ENCODE results near the gene UROC1.

UROC1 gene

GRCh38 chr3:126516152-126516935 is 1.2 kb downstream of the UROC1 start:
- Histone ChIP-seq H2BK5ac (ENCODE audit: low read depth, low read length, poor library complexity) (no peak overlapping the region), H2AK5ac (ENCODE audit: low read length) (no peak overlapping the region), H3K4me1 (ENCODE audit: control insufficient read depth in 1 of 2, insufficient read depth in 2 of 2, low read length in 2 of 2) (no peaks in the 10 kb centered on the region), H3K23ac (ENCODE audit: low read length) (no peak overlapping the region), H3K9me3 (ENCODE audit: insufficient read depth, low read depth, low read length) (peaks cover 8% of the 10 kb centered on the region), H3K36me3 (ENCODE audit: control insufficient read depth in 1 of 2, insufficient read depth in 2 of 2, low read length in 2 of 2) (no peaks in the 10 kb centered on the region), H2BK120ac (ENCODE audit: insufficient read depth, low read length, poor library complexity) (no peak overlapping the region), H4K91ac (ENCODE audit: low read depth, low read length) (no peak overlapping the region), H3K79me2 (ENCODE audit: control insufficient read depth, insufficient read depth, low read length, poor library complexity) (no peaks in the 10 kb centered on the region), H3K4me2 (ENCODE audit: low read length) (no peak overlapping the region), H4K12ac (ENCODE audit: low read depth, low read length) (no peak overlapping the region), H3K4ac (ENCODE audit: low read depth, low read length) (no peak overlapping the region), H3K18ac (ENCODE audit: low read length) (no peak overlapping the region), H2BK12ac (ENCODE audit: low read length) (no peak overlapping the region), H4K8ac (ENCODE audit: low read depth, low read length) (no peak overlapping the region), H3K9ac (ENCODE audit: low read length) (no peak overlapping the region), H3K27ac (ENCODE audit: low read depth, low read length) (no peak overlapping the region), H3K79me1 (ENCODE audit: low read length) (no peaks in the 10 kb centered on the region), H2AFZ (ENCODE audit: insufficient read depth, low read length, poor library complexity) (no peak overlapping the region), H3K4me3 (ENCODE audit: low read depth, low read length) (no peak overlapping the region), H3K14ac (ENCODE audit: low read length) (no peak overlapping the region), H3K27me3 (ENCODE audit: insufficient read depth, low read length) (no peaks in the 10 kb centered on the region)
- WGBS (ENCODE audit: extremely low coverage, insufficient coverage, insufficient read length) = no CpG with 5 or more reads among the region's 6 CpGs
- no peak for DNase-seq

- Histone ChIP-seq H3K9me3 (ENCODE audit: insufficient read depth, low read depth, low read length) (peaks cover 8% of the 10 kb centered on the region), H2BK12ac (ENCODE audit: low read length) (no peak overlapping the region), H2BK5ac (ENCODE audit: low read depth, low read length, poor library complexity) (no peak overlapping the region), H2BK120ac (ENCODE audit: insufficient read depth, low read length, poor library complexity) (no peak overlapping the region), H2AK5ac (ENCODE audit: low read length) (no peak overlapping the region), H3K36me3 (ENCODE audit: control insufficient read depth in 1 of 2, insufficient read depth in 2 of 2, low read length in 2 of 2) (no peaks in the 10 kb centered on the region), H3K23ac (ENCODE audit: low read length) (no peak overlapping the region), H3K4me1 (ENCODE audit: control insufficient read depth in 1 of 2, insufficient read depth in 2 of 2, low read length in 2 of 2) (no peaks in the 10 kb centered on the region), H4K91ac (ENCODE audit: low read depth, low read length) (no peak overlapping the region), H3K27me3 (ENCODE audit: insufficient read depth, low read length) (no peaks in the 10 kb centered on the region), H3K9ac (ENCODE audit: low read length) (no peak overlapping the region), H4K8ac (ENCODE audit: low read depth, low read length) (no peak overlapping the region), H3K18ac (ENCODE audit: low read length) (no peak overlapping the region), H3K14ac (ENCODE audit: low read length) (no peak overlapping the region), H2AFZ (ENCODE audit: insufficient read depth, low read length, poor library complexity) (no peak overlapping the region), H3K4me2 (ENCODE audit: low read length) (no peak overlapping the region), H3K27ac (ENCODE audit: low read depth, low read length) (no peak overlapping the region), H3K79me2 (ENCODE audit: control insufficient read depth, insufficient read depth, low read length, poor library complexity) (no peaks in the 10 kb centered on the region), H3K4ac (ENCODE audit: low read depth, low read length) (no peak overlapping the region), H3K4me3 (ENCODE audit: low read depth, low read length) (no peak overlapping the region), H4K12ac (ENCODE audit: low read depth, low read length) (no peak overlapping the region), H3K79me1 (ENCODE audit: low read length) (no peaks in the 10 kb centered on the region)
- WGBS (ENCODE audit: extremely low coverage, insufficient coverage, insufficient read length) = no CpG with 5 or more reads among the region's 8 CpGs
- DNase-seq = no peak
Measured at GRCh38 chr3:126515066-126515706, 2.4 kb downstream of the UROC1 start.

GRCh38 chr3:126514161-126514560 is 3.4 kb downstream of the UROC1 start:
- H3K18ac ChIP-seq (ENCODE audit: low read length) = no peak overlapping the region
- H3K79me1 ChIP-seq (ENCODE audit: low read length) = no peaks in the 10 kb centered on the region
- H3K79me2 ChIP-seq (ENCODE audit: control insufficient read depth, insufficient read depth, low read length, poor library complexity) = no peaks in the 10 kb centered on the region
- no peaks in the 10 kb centered on the region for H3K4me1 ChIP-seq (ENCODE audit: control insufficient read depth in 1 of 2, insufficient read depth in 2 of 2, low read length in 2 of 2)
- no peak overlapping the region for H2AFZ ChIP-seq (ENCODE audit: insufficient read depth, low read length, poor library complexity)
- no peak overlapping the region for H3K4me2 ChIP-seq (ENCODE audit: low read length)
- H4K91ac ChIP-seq (ENCODE audit: low read depth, low read length) = no peak overlapping the region
- no peak overlapping the region for H3K9ac ChIP-seq (ENCODE audit: low read length)
- no peaks in the 10 kb centered on the region for H3K27me3 ChIP-seq (ENCODE audit: insufficient read depth, low read length)
- H2BK5ac ChIP-seq (ENCODE audit: low read depth, low read length, poor library complexity) = no peak overlapping the region
- no peak overlapping the region for H3K14ac ChIP-seq (ENCODE audit: low read length)
- H2AK5ac ChIP-seq (ENCODE audit: low read length) = no peak overlapping the region
- no peak overlapping the region for H3K4me3 ChIP-seq (ENCODE audit: low read depth, low read length)
- H3K23ac ChIP-seq (ENCODE audit: low read length) = no peak overlapping the region
- no peak overlapping the region for H3K27ac ChIP-seq (ENCODE audit: low read depth, low read length)
- H4K12ac ChIP-seq (ENCODE audit: low read depth, low read length) = no peak overlapping the region
- no peak overlapping the region for H2BK120ac ChIP-seq (ENCODE audit: insufficient read depth, low read length, poor library complexity)
- no CpG with 5 or more reads among the region's 11 CpGs for WGBS (ENCODE audit: extremely low coverage, insufficient coverage, insufficient read length)
- peaks cover 4% of the 10 kb centered on the region for H3K9me3 ChIP-seq (ENCODE audit: insufficient read depth, low read depth, low read length)
- no peak overlapping the region for H2BK12ac ChIP-seq (ENCODE audit: low read length)
- H4K8ac ChIP-seq (ENCODE audit: low read depth, low read length) = no peak overlapping the region
- DNase-seq = no peak
- no peak overlapping the region for H3K4ac ChIP-seq (ENCODE audit: low read depth, low read length)
- H3K36me3 ChIP-seq (ENCODE audit: control insufficient read depth in 1 of 2, insufficient read depth in 2 of 2, low read length in 2 of 2) = no peaks in the 10 kb centered on the region

GRCh38 chr3:126512916-126513650 is 4.5 kb downstream of the UROC1 start:
- no CpG with 5 or more reads among the region's 12 CpGs for WGBS (ENCODE audit: extremely low coverage, insufficient coverage, insufficient read length)
- Histone ChIP-seq H3K27ac (ENCODE audit: low read depth, low read length) (no peak overlapping the region), H2BK12ac (ENCODE audit: low read length) (no peak overlapping the region), H3K9ac (ENCODE audit: low read length) (no peak overlapping the region), H3K79me2 (ENCODE audit: control insufficient read depth, insufficient read depth, low read length, poor library complexity) (no peaks in the 10 kb centered on the region), H3K18ac (ENCODE audit: low read length) (no peak overlapping the region), H3K23ac (ENCODE audit: low read length) (no peak overlapping the region), H2AK5ac (ENCODE audit: low read length) (no peak overlapping the region), H3K36me3 (ENCODE audit: control insufficient read depth in 1 of 2, insufficient read depth in 2 of 2, low read length in 2 of 2) (no peaks in the 10 kb centered on the region), H4K91ac (ENCODE audit: low read depth, low read length) (no peak overlapping the region), H3K79me1 (ENCODE audit: low read length) (no peaks in the 10 kb centered on the region), H3K14ac (ENCODE audit: low read length) (no peak overlapping the region), H2AFZ (ENCODE audit: insufficient read depth, low read length, poor library complexity) (no peak overlapping the region), H3K27me3 (ENCODE audit: insufficient read depth, low read length) (no peaks in the 10 kb centered on the region), H2BK5ac (ENCODE audit: low read depth, low read length, poor library complexity) (no peak overlapping the region), H4K12ac (ENCODE audit: low read depth, low read length) (no peak overlapping the region), H3K9me3 (ENCODE audit: insufficient read depth, low read depth, low read length) (peaks cover 4% of the 10 kb centered on the region), H2BK120ac (ENCODE audit: insufficient read depth, low read length, poor library complexity) (no peak overlapping the region), H3K4ac (ENCODE audit: low read depth, low read length) (no peak overlapping the region), H3K4me2 (ENCODE audit: low read length) (no peak overlapping the region), H3K4me1 (ENCODE audit: control insufficient read depth in 1 of 2, insufficient read depth in 2 of 2, low read length in 2 of 2) (no peaks in the 10 kb centered on the region), H4K8ac (ENCODE audit: low read depth, low read length) (no peak overlapping the region), H3K4me3 (ENCODE audit: low read depth, low read length) (no peak overlapping the region)
- DNase-seq = no peak
